DOHH2 (cell line): Measurements from ENCODE around the gene SLC9A1.

Experiments used
- H3F3A ChIP-seq: fragments of 200-600 bp; sonication (generic), shearing (Covaris generic); 2 replicates; pipeline ENCODE4 v1.6.0; 2016; ENCODE audit warnings: antibody characterized with exemption, mild to moderate bottlenecking; ENCODE audit not compliant: control insufficient read depth, insufficient read depth
- H3K27ac ChIP-seq: fragments of 200-600 bp; sonication (generic); 2 replicates; pipeline ENCODE4 v1.5.1; 2014; ENCODE audit warnings: low read depth, mild to moderate bottlenecking, low read length, moderate library complexity
- H3K27me3 ChIP-seq: fragments of 200-600 bp; sonication (generic); 2 replicates; pipeline ENCODE4 v1.6.1; 2014; ENCODE audit warnings: mild to moderate bottlenecking, low read length, mixed read lengths; ENCODE audit not compliant: control insufficient read depth
- H3K36me3 ChIP-seq: fragments of 200-600 bp; sonication (generic); 2 replicates; pipeline ENCODE4 v1.6.1; 2014; ENCODE audit warnings: mild to moderate bottlenecking, low read length, moderate library complexity, mixed read lengths; ENCODE audit not compliant: control insufficient read depth
- H3K4me1 ChIP-seq: fragments of 200-600 bp; sonication (generic); 2 replicates; pipeline ENCODE4 v1.6.1; 2014; ENCODE audit warnings: mild to moderate bottlenecking, low read length, mixed read lengths; ENCODE audit not compliant: control insufficient read depth
- H3K4me2 ChIP-seq: fragments of 200-600 bp; sonication (generic); 2 replicates; pipeline ENCODE4 v1.6.0; 2014; ENCODE audit warnings: mild to moderate bottlenecking, low read length, moderate library complexity
- H3K4me3 ChIP-seq: fragments of 200-600 bp; sonication (generic); 2 replicates; pipeline ENCODE4 v1.5.1; 2014; ENCODE audit warnings: mild to moderate bottlenecking, low read length, mixed read lengths
- H3K79me2 ChIP-seq: fragments of 200-600 bp; sonication (generic); 2 replicates; pipeline ENCODE4 v1.6.1; 2014; ENCODE audit warnings: mild to moderate bottlenecking, low read length, mixed read lengths; ENCODE audit not compliant: control insufficient read depth
- H3K9me2 ChIP-seq: fragments of 200-600 bp; sonication (generic); replicated peaks from 2 replicates; pipeline ENCODE4 v1.6.1; 2014; ENCODE audit warnings: mild to moderate bottlenecking, low read length, mixed read lengths; ENCODE audit not compliant: control insufficient read depth
- H3K9me3 ChIP-seq: fragments of 200-600 bp; sonication (generic); 2 replicates; pipeline ENCODE4 v1.6.1; 2014; ENCODE audit warnings: antibody characterized with exemption, low read length, mixed read lengths; ENCODE audit not compliant: control insufficient read depth, insufficient read depth
- H4K20me1 ChIP-seq: fragments of 200-600 bp; sonication (generic); 2 replicates; pipeline ENCODE4 v1.6.0; 2014; ENCODE audit warnings: low read depth, mild to moderate bottlenecking, antibody characterized with exemption, low read length, moderate library complexity; ENCODE audit not compliant: control insufficient read depth, insufficient read depth
- CTCF ChIP-seq: fragments of 200-600 bp; sonication (generic); IDR thresholded peaks from one replicate; pipeline ENCODE4 v1.5.1; 2014; ENCODE audit warnings: antibody characterized with exemption, mild to moderate bottlenecking, low read depth, low read length; ENCODE audit not compliant: poor library complexity, severe bottlenecking
- EZH2phosphoT487 ChIP-seq: fragments of 200-600 bp; sonication (generic); IDR thresholded peaks from 2 replicates; pipeline ENCODE4 v1.6.1; 2017; ENCODE audit warnings: borderline replicate concordance, mild to moderate bottlenecking, antibody characterized with exemption, low read length, moderate library complexity, mixed read lengths

Gene SLC9A1

DNA sequence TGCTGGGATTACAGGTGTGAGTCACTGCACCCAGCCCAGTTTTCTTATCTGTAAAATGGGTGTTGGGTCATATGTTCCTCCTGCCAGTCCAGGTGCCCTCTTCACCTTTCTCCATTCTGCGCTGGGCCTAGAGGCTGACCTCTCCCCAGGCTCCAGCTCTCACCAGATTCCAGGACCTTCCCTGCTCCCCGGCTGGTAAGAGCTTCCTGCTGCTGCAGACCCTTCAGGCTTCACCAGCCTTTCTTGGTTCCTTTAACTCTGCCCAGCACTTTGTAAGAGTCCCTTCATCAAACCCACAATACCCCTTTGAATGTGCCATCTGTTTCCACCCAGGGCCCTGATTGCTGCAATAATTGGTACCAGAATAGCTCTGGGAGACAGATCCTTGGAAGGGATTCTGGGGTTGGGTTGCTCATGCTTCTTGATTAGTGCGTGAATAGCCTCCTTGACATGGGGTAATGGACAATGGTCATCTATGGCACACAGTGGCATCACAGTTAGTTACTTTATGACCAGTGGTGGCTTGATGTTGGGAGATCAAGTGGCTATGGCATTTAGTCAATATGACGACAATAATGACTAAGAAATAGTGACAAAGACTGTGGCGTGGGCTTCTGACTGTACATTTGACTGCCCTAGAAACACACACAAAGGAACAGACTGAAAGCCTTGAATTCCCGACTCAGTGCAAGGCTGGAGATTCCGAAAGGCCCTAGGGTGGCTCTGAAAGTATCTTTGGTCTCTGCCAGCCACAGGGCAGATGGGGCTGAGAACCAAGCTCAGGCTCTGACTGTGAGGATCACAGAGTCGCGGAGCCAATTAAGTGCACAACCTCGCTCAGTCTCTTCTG, 67.3 kb downstream of the SLC9A1 start:
- Histone ChIP-seq H3K9me2 (no peaks in the 10 kb centered on the region), H3K79me2 (no peaks in the 10 kb centered on the region), H3K4me2 (no peak overlapping the region), H3K4me1 (no peaks in the 10 kb centered on the region), H3K9me3 (no peaks in the 10 kb centered on the region), H3K4me3 (no peak overlapping the region), H3K27me3 (peaks cover 3% of the 10 kb centered on the region; the same call in 1 of the 2 replicates), H3F3A (no peaks in the 10 kb centered on the region), H3K27ac (no peak overlapping the region), H4K20me1 (no peaks in the 10 kb centered on the region), H3K36me3 (no peaks in the 10 kb centered on the region)
- TF ChIP-seq CTCF (no peak), EZH2phosphoT487 (no peak)

GRCh38 chr1:27086628-27087027, 68.3 kb downstream of the SLC9A1 start:
- no peaks in the 10 kb centered on the region for H3K4me1 ChIP-seq
- H3F3A ChIP-seq: no peaks in the 10 kb centered on the region
- no peak overlapping the region for H3K27ac ChIP-seq
- H3K27me3 ChIP-seq: peaks cover 3% of the 10 kb centered on the region; the same call in 1 of the 2 replicates
- TF ChIP-seq CTCF (no peak), EZH2phosphoT487 (no peak)
- H3K36me3 ChIP-seq: no peaks in the 10 kb centered on the region
- H4K20me1 ChIP-seq: no peaks in the 10 kb centered on the region
- H3K9me2 ChIP-seq: no peaks in the 10 kb centered on the region
- H3K79me2 ChIP-seq: no peaks in the 10 kb centered on the region
- no peaks in the 10 kb centered on the region for H3K9me3 ChIP-seq
- H3K4me2 ChIP-seq: no peak overlapping the region
- no peak overlapping the region for H3K4me3 ChIP-seq

- Histone ChIP-seq H3K4me3 (no peak overlapping the region), H3K9me2 (no peaks in the 10 kb centered on the region), H3K27ac (no peak overlapping the region), H3K36me3 (no peaks in the 10 kb centered on the region), H3F3A (no peaks in the 10 kb centered on the region), H3K4me1 (no peaks in the 10 kb centered on the region), H3K9me3 (no peaks in the 10 kb centered on the region), H4K20me1 (no peaks in the 10 kb centered on the region), H3K4me2 (no peak overlapping the region), H3K27me3 (peaks cover under 1% of the 10 kb centered on the region; the same call in 1 of the 2 replicates), H3K79me2 (no peaks in the 10 kb centered on the region)
- TF ChIP-seq CTCF (no peak), EZH2phosphoT487 (no peak)
Observed at GRCh38 chr1:27086026-27086425, 68.9 kb downstream of the SLC9A1 start.
